Neural progenitor cell (in vitro differentiated cells): ENCODE data around the gene CMTM8. TPM values are rescaled to one million over a fixed set of nuclear protein-coding genes. Genes with fewer than 3 reads are reported as not detected.

Experiments
- DNase-seq: peaks from one replicate; pipeline ENCODE4 v3.0.0-alpha.2; 2016; ENCODE audit warnings: low spot score
- H2AFZ ChIP-seq: fragments of 200-600 bp; sonication (generic); replicated peaks from 2 replicates; pipeline ENCODE4 v1.6.1; 2016; ENCODE audit warnings: antibody characterized with exemption
- H3F3A ChIP-seq: fragments of 200-600 bp; sonication (generic); 2 replicates; pipeline ENCODE4 v1.6.1; 2016; ENCODE audit warnings: antibody characterized with exemption, low read depth
- H3K27ac ChIP-seq: fragments of 200-600 bp; sonication (generic); 2 replicates; pipeline ENCODE4 v1.5.1; 2016; ENCODE audit warnings: mild to moderate bottlenecking
- H3K27me3 ChIP-seq: fragments of 200-600 bp; sonication (generic); 2 replicates; pipeline ENCODE4 v1.6.1; 2016; ENCODE audit warnings: mild to moderate bottlenecking, moderate library complexity
- H3K36me3 ChIP-seq: fragments of 200-600 bp; sonication (generic); 2 replicates; pipeline ENCODE4 v1.5.1; 2016
- H3K4me1 ChIP-seq: fragments of 200-600 bp; sonication (generic); 2 replicates; pipeline ENCODE4 v1.6.1; 2016; ENCODE audit warnings: mixed run types
- H3K4me2 ChIP-seq: fragments of 200-600 bp; sonication (generic); 2 replicates; pipeline ENCODE4 v1.6.1; 2016
- H3K4me3 ChIP-seq: fragments of 200-600 bp; sonication (generic); 2 replicates; pipeline ENCODE4 v1.5.1; 2016
- H3K79me2 ChIP-seq: fragments of 200-600 bp; sonication (generic); 2 replicates; pipeline ENCODE4 v1.6.1; 2016; ENCODE audit warnings: low read depth
- H3K9ac ChIP-seq: fragments of 200-600 bp; sonication (generic); 2 replicates; pipeline ENCODE4 v1.6.1; 2016
- H3K9me3 ChIP-seq: fragments of 200-600 bp; sonication (generic); 2 replicates; pipeline ENCODE4 v1.5.1; 2016; ENCODE audit warnings: low read depth
- H4K20me1 ChIP-seq: fragments of 200-600 bp; sonication (generic); 2 replicates; pipeline ENCODE4 v1.6.1; 2016; ENCODE audit warnings: low read depth
- H3K27ac Mint-ChIP-seq: 3 replicates; pipeline ENCODE4 v1.8.0; 2021; ENCODE audit warnings: mixed read lengths
- H3K27me3 Mint-ChIP-seq: 2 replicates; pipeline ENCODE4 v1.8.0; 2022; ENCODE audit warnings: low read depth, mild to moderate bottlenecking, inconsistent platforms, moderate library complexity, mixed read lengths; ENCODE audit not compliant: insufficient read depth
- H3K36me3 Mint-ChIP-seq: 3 replicates; pipeline ENCODE4 v1.8.0; 2021; ENCODE audit warnings: mixed read lengths
- H3K4me1 Mint-ChIP-seq: 3 replicates; pipeline ENCODE4 v1.8.0; 2021; ENCODE audit warnings: mixed read lengths
- H3K4me3 Mint-ChIP-seq: 3 replicates; pipeline ENCODE4 v1.8.0; 2021; ENCODE audit warnings: mild to moderate bottlenecking, moderate library complexity, mixed read lengths
- H3K9me3 Mint-ChIP-seq: 3 replicates; pipeline ENCODE4 v1.8.0; 2020; ENCODE audit warnings: mixed read lengths
- EZH2 ChIP-seq: fragments of 200-600 bp; sonication (generic); IDR thresholded peaks from 2 replicates; pipeline ENCODE4 v1.6.1; 2017; ENCODE audit warnings: antibody characterized with exemption, mild to moderate bottlenecking, moderate library complexity
- EZH2phosphoT487 ChIP-seq: fragments of 200-600 bp; sonication (generic); IDR thresholded peaks from 2 replicates; pipeline ENCODE4 v1.6.1; 2017; ENCODE audit warnings: antibody characterized with exemption
- total RNA-seq: library from RNA; depleted of rRNA; stranded (reverse); fragments of >200 nt; gene quantifications from 2 replicates; pipeline ENCODE4 v1.2.3, GENCODE V29; 2015; ENCODE audit warnings: low replicate concordance
- TF ChIP-seq, protein P1 (sequence below): fragments of 200-600 bp; sonication (generic); IDR thresholded peaks from 2 replicates; pipeline ENCODE4 v1.5.1; 2017; ENCODE audit warnings: antibody characterized with exemption, mild to moderate bottlenecking

Gene CMTM8
- total RNA-seq, 1 donor from 2014 or later = 2.1 TPM

- Mint-ChIP-seq H3K9me3 (peaks cover 9% of the 10 kb centered on the region), H3K4me1 (no peaks in the 10 kb centered on the region), H3K36me3 (no peaks in the 10 kb centered on the region), H3K27ac (no peak overlapping the region), H3K4me3 (no peak overlapping the region), H3K27me3 (no peaks in the 10 kb centered on the region)
- no peaks in the 10 kb centered on the region for H3K79me2 ChIP-seq
- H4K20me1 ChIP-seq = no peaks in the 10 kb centered on the region
- no peak overlapping the region for H3K4me3 ChIP-seq
- no peak overlapping the region for H3K4me2 ChIP-seq
- DNase-seq = no peak
- H3K4me1 ChIP-seq = no peaks in the 10 kb centered on the region
- H3K9ac ChIP-seq = no peak overlapping the region
- no peak overlapping the region for H3K27ac ChIP-seq
- no peaks in the 10 kb centered on the region for H3K36me3 ChIP-seq
- H3K27me3 ChIP-seq = no peaks in the 10 kb centered on the region
- H3K9me3 ChIP-seq = no peaks in the 10 kb centered on the region
- H2AFZ ChIP-seq = no peak overlapping the region
- no peaks in the 10 kb centered on the region for H3F3A ChIP-seq
- TF ChIP-seq EZH2phosphoT487 (no peak), EZH2 (no peak)
- TF ChIP-seq, protein P1, sequence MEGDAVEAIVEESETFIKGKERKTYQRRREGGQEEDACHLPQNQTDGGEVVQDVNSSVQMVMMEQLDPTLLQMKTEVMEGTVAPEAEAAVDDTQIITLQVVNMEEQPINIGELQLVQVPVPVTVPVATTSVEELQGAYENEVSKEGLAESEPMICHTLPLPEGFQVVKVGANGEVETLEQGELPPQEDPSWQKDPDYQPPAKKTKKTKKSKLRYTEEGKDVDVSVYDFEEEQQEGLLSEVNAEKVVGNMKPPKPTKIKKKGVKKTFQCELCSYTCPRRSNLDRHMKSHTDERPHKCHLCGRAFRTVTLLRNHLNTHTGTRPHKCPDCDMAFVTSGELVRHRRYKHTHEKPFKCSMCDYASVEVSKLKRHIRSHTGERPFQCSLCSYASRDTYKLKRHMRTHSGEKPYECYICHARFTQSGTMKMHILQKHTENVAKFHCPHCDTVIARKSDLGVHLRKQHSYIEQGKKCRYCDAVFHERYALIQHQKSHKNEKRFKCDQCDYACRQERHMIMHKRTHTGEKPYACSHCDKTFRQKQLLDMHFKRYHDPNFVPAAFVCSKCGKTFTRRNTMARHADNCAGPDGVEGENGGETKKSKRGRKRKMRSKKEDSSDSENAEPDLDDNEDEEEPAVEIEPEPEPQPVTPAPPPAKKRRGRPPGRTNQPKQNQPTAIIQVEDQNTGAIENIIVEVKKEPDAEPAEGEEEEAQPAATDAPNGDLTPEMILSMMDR = no peak
These were observed 22.2 kb upstream of the CMTM8 start for GRCh38 chr3:32216172-32216783.

DNA sequence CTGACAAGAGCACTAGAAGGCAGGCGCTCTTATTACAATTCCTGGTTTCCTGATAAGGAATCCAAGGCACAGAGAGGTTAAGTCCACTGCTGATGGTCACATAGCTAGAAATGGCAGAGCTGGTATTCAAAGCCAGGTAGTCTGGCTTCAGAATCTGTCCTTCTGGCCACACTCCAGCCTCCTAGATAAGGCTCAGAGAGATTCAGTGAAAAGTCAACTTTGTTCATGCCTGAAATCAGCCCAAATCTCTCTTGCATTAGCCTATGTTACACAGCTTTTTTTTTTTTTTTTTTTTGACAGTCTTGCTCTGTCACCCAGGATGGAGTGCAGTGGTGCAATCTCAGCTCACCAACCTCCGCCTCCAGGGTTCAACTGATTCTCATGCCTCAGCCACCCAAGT, 21.1 kb upstream of the CMTM8 start:
- no peaks in the 10 kb centered on the region for H3K36me3 ChIP-seq
- H3K9ac ChIP-seq = no peak overlapping the region
- H3K9me3 ChIP-seq = no peaks in the 10 kb centered on the region
- H4K20me1 ChIP-seq = no peaks in the 10 kb centered on the region
- Mint-ChIP-seq H3K36me3 (no peaks in the 10 kb centered on the region), H3K4me3 (no peak overlapping the region), H3K27ac (no peak overlapping the region), H3K9me3 (peaks cover 13% of the 10 kb centered on the region), H3K27me3 (no peaks in the 10 kb centered on the region), H3K4me1 (peaks cover 4% of the 10 kb centered on the region)
- DNase-seq = no peak
- H3K27ac ChIP-seq = no peak overlapping the region
- H2AFZ ChIP-seq = no peak overlapping the region
- no peaks in the 10 kb centered on the region for H3K4me1 ChIP-seq
- no peaks in the 10 kb centered on the region for H3K27me3 ChIP-seq
- no peak for TF ChIP-seq EZH2
- TF ChIP-seq EZH2phosphoT487 = no peak
- TF ChIP-seq, protein P1 = no peak
- H3K79me2 ChIP-seq = no peaks in the 10 kb centered on the region
- no peak overlapping the region for H3K4me3 ChIP-seq
- no peak overlapping the region for H3K4me2 ChIP-seq
- no peaks in the 10 kb centered on the region for H3F3A ChIP-seq

- Histone ChIP-seq H4K20me1 (no peaks in the 10 kb centered on the region), H3K4me3 (no peak overlapping the region), H3K79me2 (no peaks in the 10 kb centered on the region), H2AFZ (no peak overlapping the region), H3K9me3 (no peaks in the 10 kb centered on the region), H3K27me3 (no peaks in the 10 kb centered on the region), H3K4me1 (peaks cover 4% of the 10 kb centered on the region), H3K9ac (no peak overlapping the region), H3F3A (no peaks in the 10 kb centered on the region), H3K36me3 (no peaks in the 10 kb centered on the region), H3K4me2 (no peak overlapping the region), H3K27ac (no peak overlapping the region)
- Mint-ChIP-seq H3K27me3 (peaks cover 6% of the 10 kb centered on the region), H3K27ac (no peak overlapping the region), H3K4me1 (peaks cover 22% of the 10 kb centered on the region), H3K9me3 (peaks cover 13% of the 10 kb centered on the region), H3K4me3 (no peak overlapping the region), H3K36me3 (no peaks in the 10 kb centered on the region)
- DNase-seq = no peak
- no peak for TF ChIP-seq EZH2phosphoT487
- TF ChIP-seq EZH2 = no peak
- TF ChIP-seq, protein P1 = no peak
These were observed 18.9 kb upstream of the CMTM8 start for GRCh38 chr3:32219537-32219936.
